ENCODE results near the gene MAGEA9B.
A peak's percentile ranks its signal among the peaks of the same experiment; 100 is the strongest.
"Not testable (repeated sequence)": the region's sequence is repeated elsewhere in the genome, so short reads cannot be mapped to it uniquely, and the experiment has no call there.

MAGEA9B gene, protein sequence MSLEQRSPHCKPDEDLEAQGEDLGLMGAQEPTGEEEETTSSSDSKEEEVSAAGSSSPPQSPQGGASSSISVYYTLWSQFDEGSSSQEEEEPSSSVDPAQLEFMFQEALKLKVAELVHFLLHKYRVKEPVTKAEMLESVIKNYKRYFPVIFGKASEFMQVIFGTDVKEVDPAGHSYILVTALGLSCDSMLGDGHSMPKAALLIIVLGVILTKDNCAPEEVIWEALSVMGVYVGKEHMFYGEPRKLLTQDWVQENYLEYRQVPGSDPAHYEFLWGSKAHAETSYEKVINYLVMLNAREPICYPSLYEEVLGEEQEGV

GRCh38 chrX:149587359-149587758, at the start of gene MAGEA9B:
MAGEA9B (minus strand) TSS chrX:149587459; CDS start chrX:149583179, 4,280 bp downstream.
- not testable (repeated sequence) for DNase-seq (ENCODE audit: low read depth, low spot score)

DNA sequence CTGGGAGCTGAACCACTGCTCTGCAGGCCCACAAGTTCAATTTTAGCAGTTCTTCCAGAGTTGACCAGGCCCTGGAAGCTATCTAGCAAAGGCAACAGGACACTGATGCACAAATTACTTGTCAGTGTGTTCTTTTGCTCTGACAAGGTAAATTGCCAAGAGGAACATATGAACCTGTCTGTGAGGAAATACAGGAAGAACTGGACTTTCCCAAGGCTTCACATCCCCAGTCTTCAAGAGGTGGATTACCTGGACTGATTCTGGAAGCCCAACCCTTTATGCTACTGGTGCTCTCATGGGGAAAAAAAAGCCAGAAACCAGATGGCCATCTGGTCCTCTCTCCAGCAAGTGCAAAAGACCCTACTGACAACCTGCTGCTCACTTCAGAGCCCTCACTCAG, 46.3 kb upstream of the MAGEA9B start:
- DNase-seq (ENCODE audit: low read depth, low spot score): no peak

- peak; percentile 76 for DNase-seq (ENCODE audit: low read depth, low spot score)
Measured at GRCh38 chrX:149631234-149632165, 44.2 kb upstream of the MAGEA9B start, which contains the start of gene TMEM185A. TMEM185A (minus strand) TSS chrX:149631792; CDS start chrX:149631580, 212 bp downstream.

GRCh38 chrX:149630681-149631233, 43.5 kb upstream of the MAGEA9B start:
- DNase-seq (ENCODE audit: low read depth, low spot score): peak; percentile 49

DNA sequence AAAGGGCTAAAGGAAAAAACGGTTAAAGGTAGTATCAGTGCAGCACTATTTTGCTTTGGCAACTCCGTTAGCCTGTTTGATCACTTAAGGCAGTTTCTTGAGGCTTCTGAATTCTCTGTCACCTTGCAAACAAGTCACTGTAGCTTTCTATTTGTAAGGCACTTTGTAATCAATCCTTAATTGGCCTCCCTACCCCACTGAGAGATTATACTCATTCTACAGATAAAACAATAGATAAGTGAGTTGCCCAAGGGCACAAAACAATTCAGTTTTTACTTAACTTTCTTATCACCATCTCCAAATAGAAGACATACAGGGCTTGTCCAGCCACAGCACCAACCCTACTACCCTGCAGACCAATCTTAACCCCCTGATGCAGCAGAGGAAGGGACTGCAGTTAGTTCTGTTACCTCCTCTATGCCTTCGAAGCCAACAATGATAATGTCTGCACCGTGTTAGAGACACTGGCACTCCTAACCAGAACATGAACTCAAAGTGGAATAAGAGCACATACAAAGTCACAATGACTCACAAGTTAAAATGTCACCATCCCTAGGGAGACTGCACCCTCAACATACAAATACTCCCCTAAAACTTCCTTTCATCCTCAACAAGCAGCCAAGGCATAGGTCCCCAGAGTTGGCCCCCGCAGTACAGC, 42.6 kb upstream of the MAGEA9B start:
- no peak for DNase-seq (ENCODE audit: low read depth, low spot score)

GRCh38 chrX:149628768-149629167, 41.5 kb upstream of the MAGEA9B start:
- DNase-seq (ENCODE audit: low read depth, low spot score): no peak

DNA sequence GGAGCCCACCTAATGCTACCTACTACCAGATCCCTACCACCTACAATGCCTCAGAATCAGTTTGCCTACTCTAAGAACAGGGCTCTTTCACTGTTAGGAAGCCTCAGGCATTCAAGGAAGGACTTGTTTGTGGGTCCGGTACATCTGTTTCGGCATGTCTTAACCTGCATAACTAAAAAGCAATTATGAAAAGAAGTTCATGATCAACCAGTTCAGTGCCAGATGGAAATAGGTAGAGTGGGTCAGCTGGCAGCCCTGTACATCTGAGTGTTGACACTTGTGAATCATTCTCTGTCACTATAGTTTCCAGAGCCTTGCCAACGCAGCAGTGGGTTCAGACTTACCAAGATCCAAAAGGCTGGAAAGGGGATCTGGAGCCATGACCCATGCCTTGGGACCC, 41.0 kb upstream of the MAGEA9B start:
- no peak for DNase-seq (ENCODE audit: low read depth, low spot score)

DNA sequence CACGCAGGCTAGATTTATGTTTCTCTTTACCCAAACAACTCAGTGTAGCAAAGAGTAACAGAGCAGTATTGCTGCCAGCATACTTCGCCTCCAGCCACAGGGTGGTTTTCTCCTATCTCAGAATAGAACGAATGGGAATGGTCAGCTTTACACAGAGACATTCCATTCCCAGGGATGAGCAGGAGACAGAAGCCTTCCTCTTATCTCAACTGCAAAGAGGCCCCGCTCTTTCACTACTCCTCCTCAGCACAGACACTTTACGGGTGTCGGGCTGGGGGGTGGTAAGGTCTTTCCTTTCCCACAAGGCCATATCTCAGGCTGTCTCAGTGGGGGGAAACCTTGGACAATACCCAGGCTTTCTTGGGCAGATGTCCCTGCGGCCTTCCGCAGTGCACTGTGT, 39.6 kb upstream of the MAGEA9B start:
- not testable (repeated sequence) for DNase-seq (ENCODE audit: low read depth, low spot score)

DNA sequence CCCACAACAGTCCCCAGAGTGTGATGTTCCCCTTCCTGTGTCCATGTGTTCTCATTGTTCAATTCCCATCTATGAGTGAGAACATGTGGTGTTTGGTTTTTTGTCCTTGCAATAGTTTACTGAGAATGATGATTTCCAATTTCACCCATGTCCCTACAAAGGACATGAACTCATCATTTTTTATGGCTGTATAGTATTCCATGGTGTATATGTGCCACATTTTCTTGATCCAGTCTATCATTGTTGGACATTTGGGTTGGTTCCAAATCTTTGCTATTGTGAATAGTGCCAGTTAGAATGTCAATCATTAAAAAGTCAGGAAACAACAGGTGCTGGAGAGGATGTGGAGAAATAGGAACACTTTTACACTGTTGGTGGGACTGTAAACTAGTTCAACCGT, 32.4 kb upstream of the MAGEA9B start:
- not testable (repeated sequence) for DNase-seq (ENCODE audit: low read depth, low spot score)

DNA sequence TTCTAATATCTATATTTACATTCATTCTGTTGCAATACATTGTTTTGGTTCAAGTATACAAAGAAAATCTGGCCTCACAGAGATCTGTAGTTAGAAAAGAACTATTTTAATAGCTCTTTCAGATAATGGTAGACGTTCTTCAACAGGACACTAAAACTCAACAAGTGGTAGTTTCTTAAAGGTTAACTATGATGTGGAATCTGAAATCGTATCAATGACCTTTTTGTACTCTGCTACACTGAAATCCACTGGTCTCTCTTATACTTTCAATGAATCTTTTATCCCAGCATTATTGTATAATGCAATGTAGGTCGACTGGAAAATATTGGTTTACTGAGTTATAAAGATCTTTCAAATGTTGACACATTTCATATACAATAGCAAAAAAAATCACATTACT, 31.6 kb upstream of the MAGEA9B start:
- DNase-seq (ENCODE audit: low read depth, low spot score): no peak

GRCh38 chrX:149611623-149612175, 24.4 kb upstream of the MAGEA9B start:
- no peak for DNase-seq (ENCODE audit: low read depth, low spot score)

GRCh38 chrX:149610511-149610910, 23.3 kb upstream of the MAGEA9B start:
- no peak for DNase-seq (ENCODE audit: low read depth, low spot score)

DNA sequence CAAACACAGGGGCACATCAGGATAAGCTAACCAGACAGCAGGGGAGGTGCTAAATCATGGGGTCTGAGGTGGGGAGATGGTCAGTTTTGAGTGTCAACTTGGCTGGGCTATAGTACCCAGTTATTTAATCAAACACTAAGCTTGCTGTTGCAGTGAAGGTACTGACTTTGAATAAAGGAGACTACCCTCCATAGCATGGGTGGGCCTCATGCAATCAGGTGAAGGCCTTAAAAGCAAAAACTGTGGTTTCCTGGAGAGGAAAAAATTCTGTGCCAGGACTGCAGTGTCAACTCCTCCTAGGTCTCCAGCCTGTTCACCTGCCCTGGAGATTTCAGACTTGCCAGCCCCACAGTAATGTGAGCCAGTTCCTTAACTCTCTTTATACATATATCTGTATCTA, 20.4 kb upstream of the MAGEA9B start:
- DNase-seq (ENCODE audit: low read depth, low spot score): no peak

DNA sequence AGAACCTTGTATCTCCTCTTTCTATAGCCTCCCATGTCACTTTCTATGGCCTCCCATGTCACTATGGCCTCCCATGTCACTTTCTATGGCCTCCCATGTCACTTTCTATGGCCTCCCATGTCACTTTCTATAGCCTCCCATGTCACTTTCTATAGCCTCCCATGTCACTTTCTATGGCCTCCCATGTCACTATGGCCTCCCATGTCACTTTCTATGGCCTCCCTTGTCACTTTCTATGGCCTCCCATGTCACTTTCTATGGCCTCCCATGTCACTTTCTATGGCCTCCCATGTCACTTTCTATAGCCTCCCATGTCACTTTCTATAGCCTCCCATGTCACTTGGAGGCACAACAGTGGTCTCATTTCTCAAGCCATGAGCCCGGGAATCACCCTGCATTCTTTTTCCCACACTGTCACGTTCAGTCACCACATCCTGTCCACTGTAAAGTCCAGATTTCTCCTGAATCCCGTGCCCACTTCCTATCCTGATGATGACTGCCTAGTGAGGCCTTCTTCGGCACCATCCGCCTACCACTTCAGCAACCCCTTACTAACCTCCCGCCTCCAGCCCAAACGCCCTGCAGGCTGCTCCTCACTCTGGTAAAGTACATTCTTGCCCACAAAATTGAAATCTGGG, 18.1 kb upstream of the MAGEA9B start:
- not testable (repeated sequence) for DNase-seq (ENCODE audit: low read depth, low spot score)

GRCh38 chrX:149598603-149599002, 11.3 kb upstream of the MAGEA9B start:
- DNase-seq (ENCODE audit: low read depth, low spot score): not testable (repeated sequence)

- not testable (repeated sequence) for DNase-seq (ENCODE audit: low read depth, low spot score)
Measured at GRCh38 chrX:149595943-149596342, 8.7 kb upstream of the MAGEA9B start.

DNA sequence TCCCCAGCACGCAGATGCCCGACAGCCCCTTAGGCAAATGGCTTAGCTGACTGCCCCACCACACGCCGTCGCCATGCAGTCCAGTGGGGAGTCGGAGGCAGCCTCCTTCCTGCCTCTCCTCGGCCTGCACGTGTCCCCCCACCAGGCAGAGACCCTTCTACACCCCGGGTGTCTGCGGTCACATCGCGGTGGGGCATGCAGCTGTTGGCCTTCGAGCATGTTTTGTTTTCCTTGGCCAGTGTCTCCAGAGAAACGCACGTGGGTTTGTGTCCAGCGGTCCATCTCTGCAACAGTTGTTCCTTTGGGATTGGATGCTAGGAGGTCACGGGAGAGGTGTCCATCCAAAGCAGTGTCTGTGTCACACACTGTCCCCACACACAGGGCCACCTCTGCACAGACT, 8.0 kb upstream of the MAGEA9B start, which contains the start of gene HSFX2:
Gene HSFX2, minus strand, starts transcription at position 101 of the 400 bp plus-strand sequence. CDS start 614 bp downstream, outside the sequence.
- not testable (repeated sequence) for DNase-seq (ENCODE audit: low read depth, low spot score)

DNA sequence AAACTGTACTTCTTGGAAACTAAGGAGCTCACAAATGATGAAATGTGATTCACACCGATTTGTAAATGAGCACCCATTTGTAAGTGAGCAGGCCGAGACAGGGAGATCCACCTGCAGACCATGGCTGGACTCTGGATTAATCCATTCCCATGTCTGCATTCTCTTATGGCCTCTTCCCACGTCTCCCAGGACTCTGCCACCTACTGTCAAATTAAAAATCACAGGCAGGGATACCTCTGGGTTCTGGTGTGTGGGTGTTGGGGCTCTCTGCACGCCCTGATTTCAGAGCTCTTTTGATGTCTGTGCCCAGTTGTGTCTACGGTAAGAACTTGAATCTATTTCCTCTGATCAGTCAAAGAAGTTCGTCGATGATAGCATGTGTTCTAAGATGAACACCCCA, 3.7 kb upstream of the MAGEA9B start:
- not testable (repeated sequence) for DNase-seq (ENCODE audit: low read depth, low spot score)

- DNase-seq (ENCODE audit: low read depth, low spot score): not testable (repeated sequence)
Measured at GRCh38 chrX:149585631-149586030, 1.6 kb downstream of the MAGEA9B start.

DNA sequence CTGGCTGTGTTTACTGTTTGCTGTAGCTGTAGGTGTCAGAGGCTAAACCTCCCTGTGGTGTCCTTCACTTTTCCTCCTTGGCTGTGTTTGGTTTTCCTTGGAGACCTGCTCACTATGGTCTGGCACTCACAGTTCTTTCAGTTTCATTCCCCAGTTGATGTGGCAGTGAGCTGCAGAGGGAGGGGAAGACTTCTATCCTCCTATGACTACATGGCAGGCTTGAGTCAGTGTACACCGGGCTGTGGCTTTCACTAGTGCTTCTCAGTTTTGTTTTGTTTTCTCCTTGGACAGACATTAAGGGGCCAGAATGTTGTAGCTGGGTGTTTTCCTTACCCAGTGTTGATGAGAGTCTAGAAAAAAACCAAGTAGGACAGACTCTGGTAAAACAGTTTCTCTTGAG, 13.8 kb downstream of the MAGEA9B start:
- DNase-seq (ENCODE audit: low read depth, low spot score): not testable (repeated sequence)

DNA sequence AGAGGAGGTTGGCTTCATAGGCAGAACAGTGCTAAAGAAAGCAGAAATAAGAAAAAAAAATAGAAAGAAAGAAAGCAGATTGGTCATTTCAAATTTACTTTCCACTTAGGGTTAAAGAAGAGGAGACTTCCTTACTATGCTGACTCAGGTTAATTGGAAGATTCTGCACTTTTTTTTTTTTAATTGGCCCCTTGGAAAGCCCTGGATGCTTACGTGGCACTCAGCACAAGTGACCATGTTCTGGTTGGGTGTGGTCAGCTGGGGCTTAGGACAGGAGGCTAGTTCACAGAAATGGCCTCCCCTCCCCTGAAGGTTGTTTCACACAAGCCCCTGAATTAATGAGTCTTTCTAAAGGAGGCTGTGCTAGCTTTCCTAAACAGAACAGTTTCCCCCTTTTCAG, 14.5 kb downstream of the MAGEA9B start:
- peak; percentile 11 for DNase-seq (ENCODE audit: low read depth, low spot score)
